GM19239 (cell line): Measurements from ENCODE around the gene ITPR1.

Experiments used
- DNase-seq: peaks from one replicate; pipeline ENCODE4 v3.0.0; 2011; ENCODE audit warnings: low spot score; ENCODE audit not compliant: insufficient read length
- FAIRE-seq: peaks from 2 replicates; lab custom pipeline; 2011; peaks lifted over from hg19 to GRCh38; lab: Jason Lieb, UNC

Gene ITPR1

GRCh38 chr3:4816306-4816705 lies 323.2 kb downstream of the ITPR1 start:
- FAIRE-seq = no peak
- DNase-seq = no peak

DNA sequence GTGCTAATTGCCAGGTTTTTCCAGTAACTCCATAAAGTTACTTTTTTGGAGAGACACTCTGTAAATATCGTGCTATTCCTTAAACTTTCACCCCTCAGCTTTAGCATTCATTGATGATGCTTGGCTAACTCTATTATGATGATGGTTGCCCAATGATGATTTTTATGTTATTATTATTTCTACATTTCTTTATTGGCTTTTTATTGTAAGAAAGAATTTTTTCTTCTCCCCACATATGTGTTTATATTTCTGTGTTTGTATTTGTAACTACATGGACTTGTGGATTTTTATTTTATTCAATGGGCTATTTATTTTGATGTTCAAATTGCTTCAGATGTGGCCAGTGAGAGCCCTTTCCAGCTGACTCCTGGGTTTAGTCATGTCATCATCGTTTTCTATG lies 323.6 kb downstream of the ITPR1 start:
- DNase-seq (no peak), FAIRE-seq (no peak)

GRCh38 chr3:4817128-4817527 lies 324.0 kb downstream of the ITPR1 start:
- DNase-seq = no peak
- no peak for FAIRE-seq

- DNase-seq (no peak), FAIRE-seq (no peak)
These were observed 325.0 kb downstream of the ITPR1 start for GRCh38 chr3:4818164-4818563.

GRCh38 chr3:4818986-4819693 lies 326.0 kb downstream of the ITPR1 start:
- no peak for FAIRE-seq
- no peak for DNase-seq

DNA sequence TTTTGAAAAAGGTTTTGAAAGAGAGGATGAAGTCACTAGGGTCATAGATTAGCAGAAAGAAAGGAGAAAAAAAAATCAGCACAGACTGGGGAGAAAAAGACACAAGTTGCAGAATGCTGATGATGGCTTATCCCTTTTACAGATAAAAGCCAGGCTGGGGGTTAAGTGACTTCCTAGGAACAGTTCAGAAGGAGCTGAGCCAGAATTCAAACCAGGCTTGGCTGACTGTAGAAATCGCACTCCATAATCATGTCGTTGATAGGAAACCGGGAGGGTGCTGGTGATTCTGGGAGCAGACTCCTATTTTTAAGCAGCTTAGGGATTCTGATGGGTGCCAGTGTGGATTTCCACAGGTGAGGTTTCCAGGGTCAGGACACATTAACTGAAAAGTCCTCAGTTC lies 326.6 kb downstream of the ITPR1 start:
- DNase-seq (no peak), FAIRE-seq (no peak)

GRCh38 chr3:4820296-4821121 lies 327.4 kb downstream of the ITPR1 start:
- no peak for FAIRE-seq
- DNase-seq = no peak

DNA sequence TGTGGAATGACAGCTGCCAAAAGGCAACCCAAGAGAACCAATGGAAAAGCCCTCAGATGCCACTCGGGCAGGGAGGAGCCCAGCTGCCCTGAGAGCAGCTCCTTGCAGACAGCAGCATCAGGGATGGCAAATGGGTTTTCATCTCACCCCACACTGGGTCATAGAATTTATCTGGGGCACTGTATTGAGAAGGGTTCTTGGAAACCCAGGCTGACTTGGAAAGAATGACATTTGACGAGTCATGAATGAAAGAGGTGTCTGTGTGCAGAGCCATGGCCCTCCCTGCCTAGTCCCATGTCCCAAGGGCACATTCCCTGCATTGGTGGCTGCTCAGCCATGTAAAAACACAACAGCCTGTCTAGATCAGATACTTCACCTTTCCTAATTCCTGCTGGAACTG lies 328.2 kb downstream of the ITPR1 start:
- no peak for DNase-seq
- no peak for FAIRE-seq

GRCh38 chr3:4821975-4822374 lies 328.8 kb downstream of the ITPR1 start:
- DNase-seq (no peak), FAIRE-seq (no peak)

- FAIRE-seq = no peak
- no peak for DNase-seq
These were observed 329.4 kb downstream of the ITPR1 start for GRCh38 chr3:4822568-4822967.

DNA sequence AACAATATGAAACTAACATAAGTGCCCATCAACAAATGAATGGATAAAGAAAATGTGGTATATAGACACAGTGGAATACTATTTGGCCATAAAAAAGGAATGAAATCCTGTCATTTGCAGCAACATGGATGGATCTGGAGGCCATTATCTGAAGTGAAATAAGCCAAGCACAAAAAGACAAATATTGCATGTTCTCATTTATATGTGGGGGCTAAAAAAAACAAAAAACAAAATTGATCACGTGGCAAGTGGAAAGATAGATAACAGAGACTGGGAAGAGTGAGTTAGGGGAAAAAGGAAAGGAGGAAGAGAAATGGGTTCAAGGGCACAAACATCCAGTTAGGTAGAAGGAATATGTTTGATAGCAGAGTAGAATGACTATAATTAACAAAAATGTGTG lies 330.2 kb downstream of the ITPR1 start:
- DNase-seq = no peak
- no peak for FAIRE-seq

GRCh38 chr3:4823986-4824925 lies 331.1 kb downstream of the ITPR1 start:
- no peak for DNase-seq
- FAIRE-seq = no peak

DNA sequence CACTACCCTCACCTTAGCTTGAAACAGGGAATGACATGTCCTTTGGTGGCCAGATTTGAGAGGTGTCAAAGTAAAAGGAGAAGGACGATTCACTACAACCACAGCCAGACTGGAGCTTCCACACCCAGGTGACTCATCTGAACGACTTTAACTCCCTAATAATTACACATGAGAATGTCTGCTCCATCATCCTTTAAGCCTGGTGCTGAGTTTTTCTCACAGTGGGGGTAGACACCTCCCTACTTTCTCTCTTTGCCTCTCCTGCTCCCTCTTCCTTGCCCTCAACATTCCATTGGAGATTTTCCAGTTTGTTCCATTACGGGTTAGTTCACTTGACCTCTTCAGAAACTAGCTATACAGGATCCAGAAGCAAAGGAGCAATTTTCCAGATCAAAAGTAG lies 331.8 kb downstream of the ITPR1 start:
- DNase-seq (no peak), FAIRE-seq (no peak)

DNA sequence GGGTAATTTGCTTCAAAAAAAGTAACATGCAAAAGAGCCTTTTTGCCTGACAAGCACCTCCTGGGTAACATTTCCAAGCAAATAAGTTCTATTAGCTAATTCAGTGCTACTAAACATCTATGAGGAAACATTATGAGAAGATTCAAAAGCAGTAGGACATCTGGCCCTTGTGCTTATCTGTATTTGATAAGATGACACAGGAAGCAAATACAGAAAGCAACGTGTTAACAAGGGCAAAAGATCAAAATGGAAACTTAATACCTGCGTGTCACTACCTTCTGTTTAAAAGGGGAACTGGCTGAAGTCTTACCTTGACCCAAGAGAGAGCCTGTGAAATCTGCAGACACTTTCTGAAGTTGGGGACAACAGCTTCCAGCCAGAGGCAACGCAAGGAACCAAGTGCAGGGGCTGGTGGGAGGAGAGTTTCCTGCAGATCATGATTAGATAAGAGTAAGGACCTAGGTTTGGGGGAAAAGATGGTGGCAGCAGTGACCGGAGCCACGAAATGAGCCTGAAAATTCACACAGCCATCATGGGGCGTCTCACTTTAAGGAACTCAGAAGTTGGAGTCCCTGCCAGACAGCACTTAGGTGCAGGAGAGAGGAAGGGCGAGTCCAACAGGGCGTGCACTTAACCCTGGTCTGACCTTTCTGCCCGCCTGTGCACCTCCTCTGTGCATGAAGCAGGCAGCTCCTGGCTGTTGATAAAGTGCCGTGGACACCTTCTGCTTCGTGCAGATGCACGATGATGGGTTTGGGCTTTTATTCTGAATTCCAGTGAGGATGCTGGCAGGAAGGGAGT lies 332.5 kb downstream of the ITPR1 start:
- no peak for FAIRE-seq

GRCh38 chr3:4826237-4827100 lies 333.3 kb downstream of the ITPR1 start:
- FAIRE-seq (no peak), DNase-seq (no peak)

More for the DNA sequence above, 332.5 kb downstream of the ITPR1 start:
- DNase-seq = no peak

- FAIRE-seq (no peak), DNase-seq (no peak)
These were observed 334.6 kb downstream of the ITPR1 start for GRCh38 chr3:4827767-4828166.

DNA sequence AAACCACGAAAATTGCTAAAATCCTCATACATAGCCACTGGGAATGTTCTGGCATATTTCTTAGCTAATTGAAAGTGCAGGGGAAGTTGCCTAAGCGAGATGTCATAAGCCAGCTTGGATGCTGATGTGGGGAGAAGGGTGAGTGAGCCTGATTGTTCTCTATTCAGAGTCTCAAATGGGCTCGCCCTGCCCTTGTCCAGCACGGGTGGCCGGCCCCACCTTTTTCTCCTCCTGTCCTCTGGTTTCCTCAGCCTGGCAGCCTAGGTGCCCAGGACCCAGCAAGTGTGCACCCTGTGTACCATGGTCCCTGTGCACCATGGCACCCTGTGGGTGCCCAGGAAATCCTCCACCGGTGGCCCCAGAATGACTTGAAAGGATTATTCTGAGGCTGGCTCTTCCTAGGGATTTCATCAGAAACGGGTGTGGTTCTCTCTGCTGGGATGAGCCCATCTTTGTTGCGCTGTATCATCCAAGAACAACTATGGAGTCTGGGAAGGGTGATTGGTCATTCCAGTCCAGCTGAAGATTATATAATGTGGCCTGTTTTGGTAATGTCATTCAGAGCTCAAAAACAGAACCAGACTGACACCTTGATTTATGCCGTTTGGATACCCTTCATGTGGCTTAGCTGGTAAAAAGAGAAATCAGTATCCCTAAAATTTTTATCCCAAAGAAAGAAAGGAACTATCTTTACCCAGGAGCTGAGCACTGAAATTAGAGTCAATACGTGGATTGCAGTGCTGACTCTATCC lies 335.3 kb downstream of the ITPR1 start:
- FAIRE-seq (no peak), DNase-seq (no peak)

GRCh38 chr3:4829031-4829394 lies 335.9 kb downstream of the ITPR1 start:
- DNase-seq (no peak), FAIRE-seq (no peak)
